ENCODE results near the gene GTF2IRD1.
A peak's percentile ranks its signal among the peaks of the same experiment; 100 is the strongest.
"Not testable (repeated sequence)": the region's sequence is repeated elsewhere in the genome, so short reads cannot be mapped to it uniquely, and the experiment has no call there.

GTF2IRD1 gene

DNA sequence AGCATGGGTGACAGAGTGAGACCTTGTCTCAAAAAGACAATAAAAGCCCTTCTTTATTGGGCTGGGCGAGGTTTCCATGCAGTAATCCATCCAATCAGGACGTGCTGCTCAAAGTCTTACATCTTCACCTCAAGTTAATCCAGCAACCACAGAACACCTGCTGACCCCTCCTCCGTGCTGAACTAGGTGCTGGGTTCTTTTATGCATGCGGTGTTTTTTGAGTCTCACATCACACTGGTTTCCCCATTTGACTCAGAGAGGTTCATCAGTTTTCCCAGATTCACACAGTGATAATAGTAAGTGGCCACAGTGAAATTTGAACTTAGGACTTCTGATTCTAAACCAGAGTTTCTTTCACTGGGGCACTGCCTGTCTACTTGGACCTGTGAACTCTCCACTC lies 145.5 kb downstream of the GTF2IRD1 start:
- no peak for DNase-seq (ENCODE audit: low spot score)

DNA sequence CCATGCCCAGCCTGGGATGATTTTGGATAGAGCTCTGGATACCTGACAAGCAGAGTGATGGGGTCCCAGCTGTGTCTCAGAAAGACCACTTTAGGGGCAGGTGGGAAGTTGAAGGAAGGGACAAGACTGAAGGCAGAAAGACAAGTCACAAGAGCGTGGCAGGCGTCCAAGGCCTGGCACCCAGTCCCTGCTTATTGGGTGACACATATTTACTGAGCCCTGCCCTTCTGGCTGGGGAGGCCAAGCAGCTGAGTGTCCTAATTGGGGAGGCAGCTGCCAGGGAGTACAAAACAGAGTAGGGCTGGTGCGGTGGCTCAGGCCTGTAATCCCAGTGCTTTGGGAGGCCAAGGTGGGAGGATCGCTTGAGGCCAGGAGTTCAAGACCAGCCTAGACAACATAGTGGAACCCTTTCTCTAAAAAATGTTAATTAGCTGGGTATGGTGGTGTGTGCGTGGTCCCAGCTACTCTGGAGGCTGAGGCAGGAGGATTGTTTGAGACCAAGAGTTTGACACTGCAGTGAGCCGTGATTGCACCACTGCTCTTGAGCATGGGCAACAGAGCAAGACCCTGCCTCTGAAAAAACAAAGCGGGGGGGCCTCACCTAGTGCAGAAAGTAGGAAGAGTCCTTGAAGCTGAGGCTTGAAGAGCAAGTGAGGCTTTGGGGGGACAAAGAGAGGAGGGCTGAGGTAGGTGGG lies 150.8 kb downstream of the GTF2IRD1 start:
- no peak for DNase-seq (ENCODE audit: low spot score)

GRCh38 chr7:74606101-74606908 lies 152.6 kb downstream of the GTF2IRD1 start:
- peak; percentile 25 for DNase-seq (ENCODE audit: low spot score)

- DNase-seq (ENCODE audit: low spot score) = no peak
Observed at GRCh38 chr7:74606909-74607510, 153.3 kb downstream of the GTF2IRD1 start.

- no peak for DNase-seq (ENCODE audit: low spot score)
Observed at GRCh38 chr7:74612015-74612829, 158.5 kb downstream of the GTF2IRD1 start.

- no peak for DNase-seq (ENCODE audit: low spot score)
Observed at GRCh38 chr7:74615933-74616780, 162.5 kb downstream of the GTF2IRD1 start.

DNA sequence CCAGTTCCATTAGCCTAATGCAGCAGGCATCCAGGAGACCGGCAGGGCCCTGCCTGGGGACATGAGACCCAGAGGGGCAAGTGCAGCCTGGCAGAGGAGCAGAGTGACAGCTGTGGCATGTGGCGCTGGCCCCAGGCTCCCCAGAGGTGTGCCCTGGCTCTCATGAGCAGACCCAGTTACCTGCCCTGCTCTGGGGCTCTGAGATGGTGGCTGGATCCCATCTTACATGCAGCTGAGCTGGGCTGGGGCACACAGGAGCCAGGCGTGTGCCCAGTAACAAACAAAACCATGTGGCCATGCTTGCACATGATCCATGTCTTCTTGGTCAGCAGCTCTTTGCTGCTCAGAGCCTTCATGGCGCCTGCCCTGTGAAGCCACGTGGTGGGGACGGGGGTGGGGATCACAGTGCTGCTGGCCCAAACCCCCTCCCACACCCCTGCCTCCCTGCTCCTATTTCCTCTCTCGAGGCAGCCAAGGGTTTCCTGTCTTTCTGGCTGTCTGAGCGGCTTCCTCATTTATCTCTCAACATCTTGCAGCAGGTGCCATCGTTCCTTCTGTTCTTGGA lies 163.6 kb downstream of the GTF2IRD1 start:
- peak; percentile 27 for DNase-seq (ENCODE audit: low spot score)

DNA sequence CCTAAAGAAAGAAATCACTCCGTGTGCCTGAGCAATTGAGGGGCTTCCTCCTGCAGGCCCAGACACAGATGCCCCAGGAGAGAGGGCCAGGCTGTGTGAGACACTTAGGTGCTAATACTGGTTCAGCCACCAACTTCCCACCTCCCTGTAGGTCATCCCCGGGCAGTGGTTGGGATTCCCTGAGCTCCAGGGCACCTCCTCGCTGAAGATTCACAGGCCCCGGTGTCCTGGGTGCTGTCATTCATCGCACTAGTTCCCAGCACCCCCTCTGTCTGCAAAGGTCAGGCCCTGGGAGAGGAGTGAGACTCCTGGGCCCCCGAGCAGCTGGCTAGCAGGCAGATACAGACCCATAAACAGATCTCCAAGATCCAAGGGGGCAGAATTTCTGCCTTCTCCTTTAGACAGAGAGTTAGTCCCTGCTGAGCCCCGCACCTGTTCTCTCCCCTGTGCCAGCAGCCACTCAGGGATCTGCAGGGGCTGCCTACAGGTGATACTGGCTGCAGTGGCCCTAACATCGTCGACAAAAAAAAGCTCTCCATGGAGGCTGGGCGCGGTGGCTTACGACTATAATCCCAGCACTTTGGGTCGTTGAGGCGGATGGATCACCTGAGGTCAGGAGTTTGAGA lies 165.6 kb downstream of the GTF2IRD1 start:
- no peak for DNase-seq (ENCODE audit: low spot score)

GRCh38 chr7:74622228-74622749 lies 168.6 kb downstream of the GTF2IRD1 start:
- DNase-seq (ENCODE audit: low spot score) = no peak

GRCh38 chr7:74623135-74623534 lies 169.4 kb downstream of the GTF2IRD1 start:
- no peak for DNase-seq (ENCODE audit: low spot score)

GRCh38 chr7:74625446-74625845 lies 171.7 kb downstream of the GTF2IRD1 start:
- DNase-seq (ENCODE audit: low spot score) = peak; percentile 16

GRCh38 chr7:74627661-74628411 lies 174.1 kb downstream of the GTF2IRD1 start:
- no peak for DNase-seq (ENCODE audit: low spot score)

DNA sequence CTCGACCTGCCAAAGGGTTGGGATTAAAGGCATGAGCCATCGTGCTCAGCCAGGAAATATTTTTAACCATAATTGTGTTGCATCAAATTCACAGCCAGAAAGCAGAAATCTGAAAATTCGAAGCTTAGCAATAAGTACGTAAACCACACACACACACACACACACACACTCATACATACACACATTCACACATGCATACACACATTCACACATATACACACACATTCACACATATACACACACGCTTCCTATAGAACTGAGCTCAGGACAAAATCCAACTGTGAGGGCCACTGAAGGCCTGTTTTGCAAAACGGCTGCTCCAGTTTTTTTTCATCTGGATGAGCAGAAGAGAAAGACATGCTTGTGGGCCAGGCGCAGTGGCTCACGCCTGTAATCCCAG lies 178.8 kb downstream of the GTF2IRD1 start:
- DNase-seq (ENCODE audit: low spot score) = no peak

GRCh38 chr7:74633451-74633921 lies 179.8 kb downstream of the GTF2IRD1 start:
- no peak for DNase-seq (ENCODE audit: low spot score)

DNA sequence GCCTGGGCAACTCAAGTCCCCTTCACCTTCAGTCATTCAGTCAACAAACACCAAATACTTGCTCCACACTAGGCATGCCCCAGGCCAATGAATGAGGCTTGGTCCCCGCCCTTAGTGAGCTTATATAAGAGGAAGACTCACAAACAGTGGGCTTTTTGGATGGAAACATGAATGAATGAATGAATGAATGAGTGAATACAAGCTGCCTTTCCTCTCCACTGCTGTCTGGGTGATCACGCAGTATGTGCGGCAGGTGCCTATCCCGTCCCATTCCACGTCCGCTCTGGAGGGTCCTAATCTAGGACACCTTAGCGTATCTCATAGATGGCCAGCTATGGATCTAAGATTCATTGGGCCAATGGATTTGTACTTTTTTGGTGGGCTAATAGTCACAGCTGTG lies 184.0 kb downstream of the GTF2IRD1 start:
- DNase-seq (ENCODE audit: low spot score) = no peak

GRCh38 chr7:74650055-74650454 lies 196.3 kb downstream of the GTF2IRD1 start:
- peak; percentile 66 for DNase-seq (ENCODE audit: low spot score)

GRCh38 chr7:74650493-74651132 lies 196.9 kb downstream of the GTF2IRD1 start:
- not testable (repeated sequence) for DNase-seq (ENCODE audit: low spot score)

DNA sequence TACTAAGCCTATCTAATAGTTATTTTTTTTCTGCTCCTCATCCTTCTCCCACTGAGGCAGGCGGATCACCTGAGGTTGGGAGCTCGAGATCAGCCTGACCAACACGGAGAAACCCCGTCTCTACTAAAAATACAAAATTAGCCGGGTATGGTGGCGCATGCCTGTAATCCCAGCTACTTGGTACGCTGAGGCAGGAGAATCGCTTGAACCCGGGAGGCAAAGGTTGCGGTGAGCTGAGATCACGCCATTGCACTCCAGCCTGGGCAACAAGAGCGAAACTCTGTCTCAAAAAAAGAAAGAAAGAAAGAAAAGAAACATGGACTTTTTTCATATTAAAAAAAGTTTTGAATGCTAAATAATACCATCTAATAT lies 197.4 kb downstream of the GTF2IRD1 start:
- DNase-seq (ENCODE audit: low spot score) = not testable (repeated sequence)

Data from CD4-positive, alpha-beta T cell treated with Interleukin-6 at 100 ng/mL for 8 hours (primary cell).